Activated gamma-delta T cell (primary cell): Measurements from ENCODE around the gene TAF11L6.
"Not testable (repeated sequence)": the region's sequence is repeated elsewhere in the genome, so short reads cannot be mapped to it uniquely, and the experiment has no call there.

Experiments
- DNase-seq: peaks from one replicate; lab custom pipeline; 2025; lab: John Stamatoyannopoulos, UW
- total RNA-seq, 2 donors: gene quantifications; one replicate each; lab custom pipeline; 2026; lab: John Stamatoyannopoulos, UW

Gene TAF11L6
- 0 reads per million in 2 donors for total RNA-seq

- not testable (repeated sequence) for DNase-seq
Observed at GRCh38 chr5:17528369-17528768, at the start of gene TAF11L6. Gene TAF11L6, plus strand, starts transcription at chr5:17528669.

GRCh38 chr5:17481378-17481777 is 47.1 kb upstream of the TAF11L6 start:
- DNase-seq, result no peak

- no peak for DNase-seq
Observed at GRCh38 chr5:17482790-17483189, 45.7 kb upstream of the TAF11L6 start.

GRCh38 chr5:17486464-17487173 is 41.9 kb upstream of the TAF11L6 start:
- not testable (repeated sequence) for DNase-seq

- DNase-seq, result no peak
Observed at GRCh38 chr5:17487174-17487512, 41.3 kb upstream of the TAF11L6 start.

- peak; percentile 1 for DNase-seq
Observed at GRCh38 chr5:17491257-17491656, 37.2 kb upstream of the TAF11L6 start.

- DNase-seq, result no peak
Observed at GRCh38 chr5:17492770-17493169, 35.7 kb upstream of the TAF11L6 start.

- no peak for DNase-seq
Observed at GRCh38 chr5:17497446-17497845, 31.0 kb upstream of the TAF11L6 start.

GRCh38 chr5:17497931-17498330 is 30.5 kb upstream of the TAF11L6 start, which contains the start of gene TAF11L2:
Gene TAF11L2, plus strand, starts transcription at chr5:17498231.
- not testable (repeated sequence) for DNase-seq

- DNase-seq, result no peak
Observed at GRCh38 chr5:17511775-17512325, 16.6 kb upstream of the TAF11L6 start.

- not testable (repeated sequence) for DNase-seq
Observed at GRCh38 chr5:17517526-17517925, 10.9 kb upstream of the TAF11L6 start.

GRCh38 chr5:17518067-17518466 is 10.4 kb upstream of the TAF11L6 start, which contains the start of gene TAF11L3:
Gene TAF11L3, plus strand, starts transcription at chr5:17518367.
- not testable (repeated sequence) for DNase-seq

- not testable (repeated sequence) for DNase-seq
Observed at GRCh38 chr5:17519508-17519907, 9.0 kb upstream of the TAF11L6 start.

- DNase-seq, result not testable (repeated sequence)
Observed at GRCh38 chr5:17521501-17521900, 7.0 kb upstream of the TAF11L6 start, which contains the start of gene TAF11L4. Gene TAF11L4, plus strand, starts transcription at chr5:17521801.

GRCh38 chr5:17524935-17525334 is 3.5 kb upstream of the TAF11L6 start, which contains the start of gene TAF11L5:
Gene TAF11L5, plus strand, starts transcription at chr5:17525235.
- not testable (repeated sequence) for DNase-seq

- not testable (repeated sequence) for DNase-seq
Observed at GRCh38 chr5:17526504-17526903, 2.0 kb upstream of the TAF11L6 start.
